ENCODE measurements around the gene SLC23A2. TPM values are rescaled to one million over a fixed set of nuclear protein-coding genes. Genes with fewer than 3 reads are reported as not detected.

SLC23A2 gene
- total RNA-seq, 2 donors from 2014 or later: 12.3 to 13.7 TPM

GRCh38 chr20:4844751-4845465, 156.4 kb downstream of the SLC23A2 start:
- H3K9ac ChIP-seq (ENCODE audit: extremely low read depth, low read length, poor library complexity, severe bottlenecking): no peak overlapping the region
- Mint-ChIP-seq H3K36me3 (ENCODE audit: low read depth) (no peaks in the 10 kb centered on the region), H3K27ac (no peak overlapping the region), H3K4me1 (no peaks in the 10 kb centered on the region), H3K27me3 (ENCODE audit: insufficient read depth) (peaks cover 6% of the 10 kb centered on the region), H3K9me3 (no peaks in the 10 kb centered on the region), H3K4me3 (no peak overlapping the region)
- 87 to 100% methylated on average over 3 to 7 of the region's 9 CpGs for WGBS, 2 experiments (ENCODE audit: insufficient coverage in 1 of 2, insufficient read length in 1 of 2)
- H3K27ac ChIP-seq (ENCODE audit: low read depth, low read length): no peak overlapping the region
- H3K9me3 ChIP-seq (ENCODE audit: control insufficient read depth, low read length): peaks cover 4% of the 10 kb centered on the region
- no peak overlapping the region for H3K4me3 ChIP-seq (ENCODE audit: low read length)
- TF ChIP-seq CTCF (conservative IDR thresholded peaks at IDR 0.05): no peak
- H3K4me1 ChIP-seq (ENCODE audit: control insufficient read depth, insufficient read depth, low read length): no peaks in the 10 kb centered on the region
- DNase-seq: no peak
- H3K36me3 ChIP-seq (ENCODE audit: control insufficient read depth, insufficient read depth, low read length): no peaks in the 10 kb centered on the region
- H3K27me3 ChIP-seq (ENCODE audit: control insufficient read depth, insufficient read depth, low read length, poor library complexity, severe bottlenecking): no peaks in the 10 kb centered on the region

- Histone ChIP-seq H3K9me3 (ENCODE audit: control insufficient read depth, low read length) (peaks cover 5% of the 10 kb centered on the region), H3K27ac (ENCODE audit: low read depth, low read length) (no peak overlapping the region), H3K9ac (ENCODE audit: extremely low read depth, low read length, poor library complexity, severe bottlenecking) (no peak overlapping the region), H3K27me3 (ENCODE audit: control insufficient read depth, insufficient read depth, low read length, poor library complexity, severe bottlenecking) (no peaks in the 10 kb centered on the region), H3K36me3 (ENCODE audit: control insufficient read depth, insufficient read depth, low read length) (no peaks in the 10 kb centered on the region), H3K4me1 (ENCODE audit: control insufficient read depth, insufficient read depth, low read length) (no peaks in the 10 kb centered on the region), H3K4me3 (ENCODE audit: low read length) (no peak overlapping the region)
- Mint-ChIP-seq H3K27ac (no peak overlapping the region), H3K9me3 (no peaks in the 10 kb centered on the region), H3K27me3 (ENCODE audit: insufficient read depth) (peaks cover 10% of the 10 kb centered on the region), H3K36me3 (ENCODE audit: low read depth) (no peaks in the 10 kb centered on the region), H3K4me3 (no peak overlapping the region), H3K4me1 (no peaks in the 10 kb centered on the region)
- DNase-seq: no peak
- WGBS, 2 experiments (ENCODE audit: insufficient coverage in 1 of 2, insufficient read length in 1 of 2): 97 to 100% methylated on average over 3 to 4 of the region's 4 CpGs
- no peak for TF ChIP-seq CTCF (conservative IDR thresholded peaks at IDR 0.05)
These were observed 157.0 kb downstream of the SLC23A2 start for GRCh38 chr20:4844325-4844724.

- WGBS, 2 experiments (ENCODE audit: insufficient coverage in 1 of 2, insufficient read length in 1 of 2): 89% methylated on average over 1 of the region's 1 CpG; no CpG with 5 or more reads in 1 of the 2 experiments
- Mint-ChIP-seq H3K4me3 (no peak overlapping the region), H3K9me3 (no peaks in the 10 kb centered on the region), H3K27me3 (ENCODE audit: insufficient read depth) (peaks cover 22% of the 10 kb centered on the region), H3K4me1 (peaks cover 4% of the 10 kb centered on the region), H3K36me3 (ENCODE audit: low read depth) (no peaks in the 10 kb centered on the region), H3K27ac (no peak overlapping the region)
- Histone ChIP-seq H3K36me3 (ENCODE audit: control insufficient read depth, insufficient read depth, low read length) (no peaks in the 10 kb centered on the region), H3K4me3 (ENCODE audit: low read length) (no peak overlapping the region), H3K27me3 (ENCODE audit: control insufficient read depth, insufficient read depth, low read length, poor library complexity, severe bottlenecking) (no peaks in the 10 kb centered on the region), H3K27ac (ENCODE audit: low read depth, low read length) (no peak overlapping the region), H3K9ac (ENCODE audit: extremely low read depth, low read length, poor library complexity, severe bottlenecking) (no peak overlapping the region), H3K4me1 (ENCODE audit: control insufficient read depth, insufficient read depth, low read length) (no peaks in the 10 kb centered on the region), H3K9me3 (ENCODE audit: control insufficient read depth, low read length) (peaks cover 5% of the 10 kb centered on the region)
- no peak for TF ChIP-seq CTCF (conservative IDR thresholded peaks at IDR 0.05)
- no peak for DNase-seq
These were observed 160.5 kb downstream of the SLC23A2 start for GRCh38 chr20:4840801-4841200.

Measured in endodermal cell (in vitro differentiated cells).